K562 (cell line): ENCODE measurements around the gene SSR4.

Experiments
- ARID2 ChIP-seq: fragments of 450-650 bp; IDR thresholded peaks from 2 replicates; pipeline ENCODE4 v1.6.1; 2017; ENCODE audit warnings: antibody characterized with exemption, mild to moderate bottlenecking
- FOSL1 ChIP-seq: fragments of 200-800 bp; sonication (Bioruptor generic); conservative IDR thresholded peaks from 2 replicates; pipeline ENCODE4 v1.6.1; 2016; ENCODE audit warnings: missing genetic modification characterization, missing compliant biosample characterization
- JUND ChIP-seq, 2 experiments: IDR thresholded peaks; 2 replicates in 1 of 2; 3 replicates in 1 of 2; pipeline ENCODE4 v1.6.1; 2011; ENCODE audit warnings: borderline replicate concordance in 2 of 2, low read depth in 2 of 2, low read length in 2 of 2, improper control_type of control experiment in 1 of 2, missing biosample characterization in 1 of 2, missing genetic modification characterization in 1 of 2, missing genetic modification reagents in 1 of 2
- KLF6 ChIP-seq: fragments of 250-450 bp; sonication (Bioruptor Pico); IDR thresholded peaks from 2 replicates; pipeline ENCODE4 v1.4.0; 2020; ENCODE audit warnings: mild to moderate bottlenecking, moderate library complexity, borderline replicate concordance
- NCOA4 ChIP-seq: fragments of 450-650 bp; IDR thresholded peaks from 2 replicates; pipeline ENCODE4 v1.6.1; 2018; ENCODE audit warnings: mild to moderate bottlenecking; ENCODE audit not compliant: partially characterized antibody
- ZNF507 ChIP-seq: conservative IDR thresholded peaks from 2 replicates; pipeline ENCODE4 v1.6.1; 2017; ENCODE audit warnings: missing genetic modification characterization, missing compliant biosample characterization

GRCh38 chrX:153762626-153763173, 31.8 kb upstream of the SSR4 start:
- TF ChIP-seq ARID2, result no peak
- TF ChIP-seq ZNF507 (tag), result no peak
- TF ChIP-seq FOSL1 (tag), result no peak
- TF ChIP-seq KLF6 (CRISPR knock-in tag), result no peak
- TF ChIP-seq NCOA4, result no peak
- no peak for TF ChIP-seq JUND (IDR thresholded peaks at IDR 0.05; ENCODE audit: borderline replicate concordance, low read depth, low read length)
- TF ChIP-seq JUND (tag; IDR thresholded peaks at IDR 0.05; ENCODE audit: borderline replicate concordance, low read depth, low read length), result no peak
